Prostate gland (tissue), 2 donors: ENCODE data around the gene XXYLT1.

Experiments
- POLR2A ChIP-seq: fragments of 450-650 bp; IDR thresholded peaks from one replicate; pipeline ENCODE4 v1.6.1; 2016; ENCODE audit warnings: antibody characterized with exemption, mild to moderate bottlenecking
- POLR2AphosphoS5 ChIP-seq: sonication (generic); formaldehyde crosslinking; IDR thresholded peaks from one replicate; pipeline ENCODE4 v1.6.1; 2017; ENCODE audit warnings: antibody characterized with exemption
- TF ChIP-seq, protein P1 (sequence below), 4 experiments: fragments of 200-600 bp in 2 of 4; fragments of 450-650 bp in 2 of 4; sonication (generic) in 2 of 4; IDR thresholded peaks; 1 replicate in 3 of 4; 2 replicates in 1 of 4; pipeline ENCODE4 v1.5.1; 2016 to 2019; ENCODE audit warnings: antibody characterized with exemption in 4 of 4, mild to moderate bottlenecking in 2 of 4, moderate library complexity in 2 of 4

DNA sequence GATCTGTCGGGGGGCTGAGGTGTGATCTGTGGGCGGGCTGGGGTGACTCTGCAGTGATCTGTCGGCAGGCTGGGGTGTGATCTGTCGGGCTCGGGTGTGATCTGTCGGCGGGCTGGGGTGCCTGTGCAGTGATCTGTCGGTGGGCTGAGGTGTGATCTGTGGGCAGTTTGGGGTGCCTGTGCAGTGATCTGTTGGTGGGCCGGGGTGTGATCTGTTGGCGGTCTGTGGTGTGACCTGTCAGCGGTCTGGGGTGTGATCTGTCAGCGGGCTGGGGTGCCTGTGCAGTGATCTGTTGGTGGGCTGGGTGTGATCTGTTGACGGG lies 205.1 kb downstream of the XXYLT1 start:
- TF ChIP-seq POLR2A (no peak), POLR2AphosphoS5 (no peak)
- TF ChIP-seq, protein P1, sequence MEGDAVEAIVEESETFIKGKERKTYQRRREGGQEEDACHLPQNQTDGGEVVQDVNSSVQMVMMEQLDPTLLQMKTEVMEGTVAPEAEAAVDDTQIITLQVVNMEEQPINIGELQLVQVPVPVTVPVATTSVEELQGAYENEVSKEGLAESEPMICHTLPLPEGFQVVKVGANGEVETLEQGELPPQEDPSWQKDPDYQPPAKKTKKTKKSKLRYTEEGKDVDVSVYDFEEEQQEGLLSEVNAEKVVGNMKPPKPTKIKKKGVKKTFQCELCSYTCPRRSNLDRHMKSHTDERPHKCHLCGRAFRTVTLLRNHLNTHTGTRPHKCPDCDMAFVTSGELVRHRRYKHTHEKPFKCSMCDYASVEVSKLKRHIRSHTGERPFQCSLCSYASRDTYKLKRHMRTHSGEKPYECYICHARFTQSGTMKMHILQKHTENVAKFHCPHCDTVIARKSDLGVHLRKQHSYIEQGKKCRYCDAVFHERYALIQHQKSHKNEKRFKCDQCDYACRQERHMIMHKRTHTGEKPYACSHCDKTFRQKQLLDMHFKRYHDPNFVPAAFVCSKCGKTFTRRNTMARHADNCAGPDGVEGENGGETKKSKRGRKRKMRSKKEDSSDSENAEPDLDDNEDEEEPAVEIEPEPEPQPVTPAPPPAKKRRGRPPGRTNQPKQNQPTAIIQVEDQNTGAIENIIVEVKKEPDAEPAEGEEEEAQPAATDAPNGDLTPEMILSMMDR (IDR thresholded peaks at IDR 0.05), result no peak
